Inflammatory macrophage treated with lipopolysaccharide for 4 hours (primary cell): ENCODE measurements around the gene TAGAP.
"Not testable (repeated sequence)": the region's sequence is repeated elsewhere in the genome, so short reads cannot be mapped to it uniquely, and the experiment has no call there.

ENCODE experiments used
- DNase-seq: peaks from one replicate; pipeline ENCODE4 v3.0.0-alpha.2; 2020

TAGAP gene

GRCh38 chr6:159043251-159043650 lies 1.5 kb downstream of the TAGAP start:
- DNase-seq, result peak; percentile 33

GRCh38 chr6:159042826-159043181 lies 2.0 kb downstream of the TAGAP start:
- no peak for DNase-seq

- peak; percentile 88 for DNase-seq
Measured at GRCh38 chr6:159042003-159042825, 2.6 kb downstream of the TAGAP start.

- no peak for DNase-seq
Measured at GRCh38 chr6:159041181-159041580, 3.6 kb downstream of the TAGAP start.

- DNase-seq, result no peak
Measured at GRCh38 chr6:159039885-159040258, 4.9 kb downstream of the TAGAP start.

- DNase-seq, result peak; percentile 97
Measured at GRCh38 chr6:159038914-159039884, 5.6 kb downstream of the TAGAP start.

- not testable (repeated sequence) for DNase-seq
Measured at GRCh38 chr6:159038318-159038717, 6.5 kb downstream of the TAGAP start.

GRCh38 chr6:159037756-159038290 lies 7.0 kb downstream of the TAGAP start:
- no peak for DNase-seq

- DNase-seq, result no peak
Measured at GRCh38 chr6:159036673-159037072, 8.1 kb downstream of the TAGAP start.

GRCh38 chr6:159035891-159036290 lies 8.9 kb downstream of the TAGAP start:
- no peak for DNase-seq

GRCh38 chr6:159033160-159034049 lies 11.4 kb downstream of the TAGAP start:
- peak; percentile 47 for DNase-seq

- DNase-seq, result peak; percentile 70
Measured at GRCh38 chr6:159031846-159032245, 12.9 kb downstream of the TAGAP start.

GRCh38 chr6:159030168-159030567 lies 14.6 kb downstream of the TAGAP start:
- no peak for DNase-seq

GRCh38 chr6:159025224-159025623 lies 19.6 kb downstream of the TAGAP start:
- DNase-seq, result not testable (repeated sequence)

- no peak for DNase-seq
Measured at GRCh38 chr6:159023893-159024292, 20.9 kb downstream of the TAGAP start.

- DNase-seq, result no peak
Measured at GRCh38 chr6:159020011-159020410, 24.8 kb downstream of the TAGAP start.

- DNase-seq, result no peak
Measured at GRCh38 chr6:159017757-159018559, 26.8 kb downstream of the TAGAP start.

GRCh38 chr6:159014406-159014805 lies 30.4 kb downstream of the TAGAP start:
- DNase-seq, result no peak

GRCh38 chr6:159013229-159013628 lies 31.6 kb downstream of the TAGAP start:
- peak; percentile 49 for DNase-seq

- DNase-seq, result no peak
Measured at GRCh38 chr6:159012201-159012600, 32.6 kb downstream of the TAGAP start.

- peak; percentile 33 for DNase-seq
Measured at GRCh38 chr6:159010037-159010612, 34.7 kb downstream of the TAGAP start.
